ENCODE measurements around the gene EXOSC7. TPM values are rescaled to one million over a fixed set of nuclear protein-coding genes. Genes with fewer than 3 reads are reported as not detected.

The EXOSC7 gene
- total RNA-seq, 1 donor from 2014 or later, result 85.1 TPM

DNA sequence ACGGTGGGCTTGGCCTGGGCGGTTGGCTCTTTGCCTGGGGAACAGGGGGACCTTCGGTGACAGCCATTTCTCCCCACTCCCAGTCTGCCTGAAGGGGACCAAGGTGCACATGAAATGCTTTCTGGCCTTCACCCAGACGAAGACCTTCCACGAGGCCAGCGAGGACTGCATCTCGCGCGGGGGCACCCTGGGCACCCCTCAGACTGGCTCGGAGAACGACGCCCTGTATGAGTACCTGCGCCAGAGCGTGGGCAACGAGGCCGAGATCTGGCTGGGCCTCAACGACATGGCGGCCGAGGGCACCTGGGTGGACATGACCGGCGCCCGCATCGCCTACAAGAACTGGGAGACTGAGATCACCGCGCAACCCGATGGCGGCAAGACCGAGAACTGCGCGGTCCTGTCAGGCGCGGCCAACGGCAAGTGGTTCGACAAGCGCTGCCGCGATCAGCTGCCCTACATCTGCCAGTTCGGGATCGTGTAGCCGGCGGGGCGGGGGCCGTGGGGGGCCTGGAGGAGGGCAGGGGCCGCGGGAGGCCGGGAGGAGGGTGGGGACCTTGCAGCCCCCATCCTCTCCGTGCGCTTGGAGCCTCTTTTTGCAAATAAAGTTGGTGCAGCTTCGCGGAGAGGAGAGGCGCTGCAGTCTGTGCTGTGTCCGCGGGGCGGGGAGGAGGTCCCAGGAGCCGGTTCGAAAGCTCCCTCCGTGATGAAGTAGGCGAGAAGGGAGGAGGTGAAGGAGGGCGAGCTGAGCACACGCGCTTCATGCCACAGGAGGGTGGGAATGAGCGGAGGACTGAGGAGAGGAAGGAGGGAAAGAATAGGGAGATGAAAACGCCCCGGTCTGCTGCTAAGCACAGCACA lies 59.6 kb downstream of the EXOSC7 start:
- no peak for DNase-seq (ENCODE audit: low read depth)
- H3K4me3 ChIP-seq (ENCODE audit: low read depth, low read length), result peak overlapping the region; percentile 46
- TF ChIP-seq, protein P1, sequence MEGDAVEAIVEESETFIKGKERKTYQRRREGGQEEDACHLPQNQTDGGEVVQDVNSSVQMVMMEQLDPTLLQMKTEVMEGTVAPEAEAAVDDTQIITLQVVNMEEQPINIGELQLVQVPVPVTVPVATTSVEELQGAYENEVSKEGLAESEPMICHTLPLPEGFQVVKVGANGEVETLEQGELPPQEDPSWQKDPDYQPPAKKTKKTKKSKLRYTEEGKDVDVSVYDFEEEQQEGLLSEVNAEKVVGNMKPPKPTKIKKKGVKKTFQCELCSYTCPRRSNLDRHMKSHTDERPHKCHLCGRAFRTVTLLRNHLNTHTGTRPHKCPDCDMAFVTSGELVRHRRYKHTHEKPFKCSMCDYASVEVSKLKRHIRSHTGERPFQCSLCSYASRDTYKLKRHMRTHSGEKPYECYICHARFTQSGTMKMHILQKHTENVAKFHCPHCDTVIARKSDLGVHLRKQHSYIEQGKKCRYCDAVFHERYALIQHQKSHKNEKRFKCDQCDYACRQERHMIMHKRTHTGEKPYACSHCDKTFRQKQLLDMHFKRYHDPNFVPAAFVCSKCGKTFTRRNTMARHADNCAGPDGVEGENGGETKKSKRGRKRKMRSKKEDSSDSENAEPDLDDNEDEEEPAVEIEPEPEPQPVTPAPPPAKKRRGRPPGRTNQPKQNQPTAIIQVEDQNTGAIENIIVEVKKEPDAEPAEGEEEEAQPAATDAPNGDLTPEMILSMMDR (conservative IDR thresholded peaks at IDR 0.05; ENCODE audit: low read depth, low read length), result no peak

DNA sequence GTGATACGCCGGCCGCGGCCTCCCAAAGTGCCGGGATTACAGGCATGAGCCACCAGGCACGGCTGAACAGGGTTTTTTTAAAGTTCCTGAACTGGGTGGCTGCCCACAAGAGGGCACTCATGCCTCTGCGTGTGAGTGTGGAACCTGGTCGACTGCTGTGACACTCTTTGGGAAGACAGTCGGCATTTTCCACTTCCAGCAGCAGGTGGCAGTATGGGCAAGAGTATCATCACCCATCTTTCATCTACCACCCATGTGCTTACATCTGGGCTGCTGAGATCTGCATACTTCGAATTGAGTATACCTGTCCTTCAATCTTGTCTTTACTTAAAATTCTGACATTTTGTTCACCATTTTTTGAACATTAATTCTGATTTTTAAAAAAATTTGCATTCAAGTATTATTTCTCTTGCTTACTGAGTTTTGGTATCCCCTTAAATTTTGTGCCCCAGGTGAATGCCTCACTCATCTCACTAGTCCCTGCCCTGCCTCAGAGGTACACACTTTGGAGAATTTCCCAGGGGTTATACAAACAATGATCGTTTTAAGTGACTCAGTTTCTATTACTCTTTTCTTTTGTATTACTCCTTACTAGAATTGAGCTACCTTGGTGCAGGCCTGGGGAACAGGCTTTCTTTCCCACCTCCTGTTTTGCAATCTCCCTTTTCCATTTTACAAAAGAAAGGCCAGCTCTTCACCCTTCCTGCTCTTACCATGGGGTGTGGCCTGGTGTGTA lies 61.8 kb downstream of the EXOSC7 start:
- DNase-seq (ENCODE audit: low read depth), result peak; percentile 64
- no peak overlapping the region for H3K4me3 ChIP-seq (ENCODE audit: low read depth, low read length)

DNA sequence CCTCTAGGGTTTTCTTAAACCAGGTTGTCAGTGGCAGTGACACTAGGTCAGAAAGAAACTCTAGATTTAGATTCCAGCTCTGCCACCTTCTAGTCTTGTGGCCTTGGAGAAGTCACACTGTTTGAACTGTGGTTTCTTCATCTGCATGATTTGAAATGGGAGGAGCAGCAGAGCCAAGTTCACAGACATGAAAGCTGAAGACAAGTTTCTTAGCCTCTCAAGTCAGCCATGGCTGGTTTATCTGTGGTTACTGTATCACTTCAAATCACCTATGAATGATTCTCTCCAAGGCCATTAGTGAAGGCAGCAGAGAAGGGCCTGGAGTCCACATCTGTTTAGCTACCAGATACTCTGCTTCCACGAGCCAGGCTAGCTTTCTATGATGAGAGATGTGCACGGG lies 65.6 kb downstream of the EXOSC7 start:
- DNase-seq (ENCODE audit: low read depth), result no peak
- H3K4me3 ChIP-seq (ENCODE audit: low read depth, low read length), result no peak overlapping the region
- TF ChIP-seq, protein P1 (conservative IDR thresholded peaks at IDR 0.05; ENCODE audit: low read depth, low read length), result no peak

More for the DNA sequence above, 61.8 kb downstream of the EXOSC7 start:
- TF ChIP-seq, protein P1 (conservative IDR thresholded peaks at IDR 0.05; ENCODE audit: low read depth, low read length), result peak; percentile 98

DNA sequence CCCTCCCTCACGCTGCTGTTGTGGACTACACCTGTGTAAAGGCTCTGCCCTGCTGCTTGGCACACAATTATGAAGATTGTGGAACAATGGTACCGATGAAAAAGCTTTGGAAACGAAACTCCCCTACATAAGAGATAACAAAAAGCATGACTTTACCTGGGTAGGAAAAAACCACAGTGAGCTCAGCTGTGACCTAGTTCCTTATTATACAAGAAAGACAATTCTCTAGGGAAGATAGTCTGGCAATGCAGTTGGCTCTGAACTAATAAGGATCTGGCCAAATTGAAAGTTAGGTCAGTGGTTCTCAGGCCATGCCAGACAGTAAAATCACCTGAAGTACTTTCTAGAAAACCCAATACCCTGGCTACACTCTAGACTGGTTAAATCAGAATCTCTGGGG lies 66.1 kb downstream of the EXOSC7 start:
- H3K4me3 ChIP-seq (ENCODE audit: low read depth, low read length), result no peak overlapping the region
- TF ChIP-seq, protein P1 (conservative IDR thresholded peaks at IDR 0.05; ENCODE audit: low read depth, low read length), result no peak
- no peak for DNase-seq (ENCODE audit: low read depth)

DNA sequence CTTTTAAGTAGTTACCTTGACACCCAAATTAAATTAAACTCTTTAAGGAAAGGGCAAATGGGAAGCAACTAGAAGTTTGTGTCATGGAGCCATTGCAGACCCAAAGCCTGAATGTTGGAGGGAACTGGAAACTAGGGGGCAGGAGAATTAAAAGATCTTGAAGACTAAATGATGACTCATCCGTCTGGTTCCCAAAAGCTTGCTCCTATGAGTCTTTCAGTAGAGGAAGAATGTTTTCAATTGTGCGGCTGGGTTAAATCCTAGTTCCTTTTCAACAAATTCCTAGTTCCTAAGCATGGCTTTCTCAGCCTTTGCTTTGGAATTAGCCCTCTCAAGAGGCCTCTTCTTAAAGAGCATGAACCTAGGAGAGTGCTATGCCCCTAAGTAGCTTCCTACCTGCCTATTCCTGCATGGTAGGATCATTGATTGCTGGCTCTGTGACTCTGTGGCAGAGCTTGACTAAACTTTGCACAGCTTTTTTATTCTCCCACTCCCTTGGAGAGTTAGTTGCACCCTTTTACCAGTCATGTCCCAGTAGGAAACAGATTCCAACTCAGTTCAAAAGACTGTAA lies 67.8 kb downstream of the EXOSC7 start:
- no peak overlapping the region for H3K4me3 ChIP-seq (ENCODE audit: low read depth, low read length)
- TF ChIP-seq, protein P1 (conservative IDR thresholded peaks at IDR 0.05; ENCODE audit: low read depth, low read length), result no peak
- DNase-seq (ENCODE audit: low read depth), result no peak

DNA sequence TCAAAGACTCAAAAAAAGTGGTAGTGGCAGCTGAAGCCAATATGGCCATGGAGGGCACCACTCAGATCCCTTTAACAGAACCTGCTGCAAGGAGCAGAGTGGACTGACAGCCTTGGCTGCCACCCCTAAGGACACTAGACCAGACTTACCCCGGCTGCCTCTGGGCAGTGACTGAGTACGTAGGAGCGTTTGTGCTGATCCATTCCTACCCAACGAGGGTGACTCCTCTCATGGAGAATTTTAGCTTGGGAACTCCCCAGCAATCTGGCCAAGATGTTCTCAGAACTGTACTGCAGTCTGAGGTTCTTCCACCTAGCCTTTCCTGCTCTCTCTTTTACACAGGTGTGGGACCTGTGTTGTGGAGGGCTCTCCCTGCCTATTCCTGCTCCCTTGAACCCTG lies 72.2 kb downstream of the EXOSC7 start:
- TF ChIP-seq, protein P1 (conservative IDR thresholded peaks at IDR 0.05; ENCODE audit: low read depth, low read length), result no peak
- H3K4me3 ChIP-seq (ENCODE audit: low read depth, low read length), result no peak overlapping the region
- no peak for DNase-seq (ENCODE audit: low read depth)

Data from epithelial cell of proximal tubule (primary cell).